ENCODE results near the gene SEC14L2. TPM values are rescaled to one million over a fixed set of nuclear protein-coding genes. Genes with fewer than 3 reads are reported as not detected.
A peak's percentile ranks its signal among the peaks of the same experiment; 100 is the strongest.

SEC14L2 gene
- total RNA-seq, 1 experiment from 2014 or later: 8.2 TPM

GRCh38 chr22:30425616-30426387 is 29.0 kb downstream of the SEC14L2 start, which contains the start of gene MTFP1:
Gene MTFP1 (plus strand): TSS chr22:30425768. CDS start chr22:30425880, 112 bp downstream.
- no peak for TF ChIP-seq CTCF (conservative IDR thresholded peaks at IDR 0.05)
- H2BK12ac ChIP-seq (ENCODE audit: insufficient read length, low read depth, low read length): no peak within 1 kb of the TSS
- no peak within 1 kb of the TSS for H3K56ac ChIP-seq (ENCODE audit: insufficient read length, low read depth, low read length)
- no peak within 1 kb of the TSS for H3K27ac ChIP-seq (ENCODE audit: insufficient read length, low read depth, low read length)
- no peaks in the 10 kb centered on the region for H3K27me3 ChIP-seq (ENCODE audit: insufficient read depth, low read length)
- no peak within 1 kb of the TSS for H2BK120ac ChIP-seq (ENCODE audit: low read depth, low read length, poor library complexity, severe bottlenecking)
- Mint-ChIP-seq H3K36me3 (ENCODE audit: insufficient read depth in 1 of 3, low read depth in 3 of 3) (peaks cover 12 to 30% (median 30%) of the 10 kb centered on the region in 3 experiments), H3K4me3 (peak within 1 kb of the TSS; percentile 87 to 93), H3K27me3 (ENCODE audit: low read depth) (no peaks in the 10 kb centered on the region; the same call in 1 of the 2 replicates), H3K4me1 (peaks cover 37 to 38% of the 10 kb centered on the region in 2 experiments), H3K27ac (peak within 1 kb of the TSS; percentile 88 to 97 (median 94)), H3K9me3 (no peaks in the 10 kb centered on the region)
- no peak within 1 kb of the TSS for H4K8ac ChIP-seq (replicated peaks; ENCODE audit: insufficient read length, low read depth, low read length)
- no peak within 1 kb of the TSS for H3K23ac ChIP-seq (ENCODE audit: insufficient read length, low read depth, low read length)
- H2AK5ac ChIP-seq (ENCODE audit: insufficient read length, low read length): no peak within 1 kb of the TSS
- no peaks in the 10 kb centered on the region; the same call in 1 of the 2 replicates for H3K79me2 ChIP-seq (ENCODE audit: insufficient read depth, low read length)
- no peak within 1 kb of the TSS for H4K5ac ChIP-seq (ENCODE audit: insufficient read length, low read depth, low read length)
- H4K20me1 ChIP-seq (ENCODE audit: control insufficient read depth, insufficient read depth, insufficient read length): no peaks in the 10 kb centered on the region
- H2BK5ac ChIP-seq (ENCODE audit: insufficient read length, low read length): no peak within 1 kb of the TSS
- peaks cover 21% of the 10 kb centered on the region for H3K23me2 ChIP-seq (ENCODE audit: insufficient read length, low read depth, low read length, poor library complexity, severe bottlenecking)
- H3K14ac ChIP-seq (ENCODE audit: insufficient read depth, low read length): peak within 1 kb of the TSS; percentile 71
- no peak within 1 kb of the TSS for H3T11ph ChIP-seq (ENCODE audit: low read length)
- H3K9ac ChIP-seq (ENCODE audit: extremely low read depth, insufficient read length, low read length): peak within 1 kb of the TSS; percentile 66
- DNase-seq: peak; percentile 87
- no peaks in the 10 kb centered on the region for H3K79me1 ChIP-seq (ENCODE audit: insufficient read depth, low read depth, low read length, poor library complexity, severe bottlenecking)
- H3K18ac ChIP-seq (ENCODE audit: insufficient read length, low read depth, low read length): peak within 1 kb of the TSS; percentile 61
- peaks cover 7% of the 10 kb centered on the region; the same call in 1 of the 2 replicates for H3K4me1 ChIP-seq (ENCODE audit: insufficient read depth, low read length)
- no peak within 1 kb of the TSS for H4K91ac ChIP-seq (ENCODE audit: insufficient read length, low read depth, low read length)
- H3K4me2 ChIP-seq (ENCODE audit: insufficient read depth, insufficient read length, low read length): peak within 1 kb of the TSS; percentile 83
- peak within 1 kb of the TSS; percentile 11 for H2AFZ ChIP-seq (ENCODE audit: low read length)
- no peak within 1 kb of the TSS for H3K4ac ChIP-seq (ENCODE audit: low read depth, low read length)
- WGBS (ENCODE audit: extremely low coverage, insufficient read length, low lambda C conversion rate): no CpG with 5 or more reads among the region's 61 CpGs
- H2BK20ac ChIP-seq (ENCODE audit: low read depth, low read length, poor library complexity, severe bottlenecking): no peak within 1 kb of the TSS
- no peaks in the 10 kb centered on the region for H3K9me3 ChIP-seq (ENCODE audit: control insufficient read depth, low read depth, low read length)
- H2BK15ac ChIP-seq (ENCODE audit: low read depth, low read length): no peak within 1 kb of the TSS
